8988T (cell line): ENCODE results near the gene ACP2.

Experiments used
- DNase-seq: peaks from one replicate; pipeline ENCODE4 v3.0.0; 2011

ACP2 gene

GRCh38 chr11:47248664-47249377 is at the start of gene ACP2:
TSS of gene ACP2 (minus strand) at chr11:47248814. CDS start at chr11:47248789, 25 bp downstream.
- peak; percentile 69 for DNase-seq

GRCh38 chr11:47296045-47296444 is 47.4 kb upstream of the ACP2 start:
- no peak for DNase-seq

- no peak for DNase-seq
These were observed 46.8 kb upstream of the ACP2 start for GRCh38 chr11:47295385-47295784.

- DNase-seq, result no peak
These were observed 41.2 kb upstream of the ACP2 start for GRCh38 chr11:47289856-47290255.

GRCh38 chr11:47288066-47288465 is 39.5 kb upstream of the ACP2 start:
- no peak for DNase-seq

GRCh38 chr11:47285969-47286770 is 37.6 kb upstream of the ACP2 start:
- DNase-seq, result no peak

GRCh38 chr11:47284151-47284550 is 35.5 kb upstream of the ACP2 start:
- DNase-seq, result no peak

- no peak for DNase-seq
These were observed 33.8 kb upstream of the ACP2 start for GRCh38 chr11:47282462-47282861.

- DNase-seq, result no peak
These were observed 32.2 kb upstream of the ACP2 start for GRCh38 chr11:47280860-47281259.

- DNase-seq, result no peak
These were observed 31.5 kb upstream of the ACP2 start for GRCh38 chr11:47280099-47280498.

GRCh38 chr11:47278769-47279168 is 30.2 kb upstream of the ACP2 start:
- DNase-seq, result no peak

GRCh38 chr11:47278058-47278457 is 29.4 kb upstream of the ACP2 start:
- no peak for DNase-seq

- no peak for DNase-seq
These were observed 28.3 kb upstream of the ACP2 start for GRCh38 chr11:47276923-47277322.

- no peak for DNase-seq
These were observed 26.1 kb upstream of the ACP2 start for GRCh38 chr11:47274495-47275235.

- no peak for DNase-seq
These were observed 24.1 kb upstream of the ACP2 start for GRCh38 chr11:47272706-47273105.

- DNase-seq, result no peak
These were observed 23.5 kb upstream of the ACP2 start for GRCh38 chr11:47271961-47272661.

- no peak for DNase-seq
These were observed 22.7 kb upstream of the ACP2 start for GRCh38 chr11:47271328-47271727.

- peak; percentile 45 for DNase-seq
These were observed 22.0 kb upstream of the ACP2 start for GRCh38 chr11:47270331-47271271.

GRCh38 chr11:47269829-47270305 is 21.3 kb upstream of the ACP2 start, which contains the start of gene MADD:
TSS of gene MADD (plus strand) at chr11:47270133.
- peak; percentile 97 for DNase-seq

GRCh38 chr11:47269002-47269828 is 20.6 kb upstream of the ACP2 start:
- peak; percentile 95 for DNase-seq
